Neutrophil (primary cell): ENCODE data around the gene MCF2L.

Experiments used
- H3K27ac ChIP-seq: fragments of 200-600 bp; sonication (generic); 2 replicates; pipeline ENCODE4 v1.5.1; 2016; ENCODE audit warnings: mild to moderate bottlenecking, moderate library complexity
- H3K27me3 ChIP-seq: fragments of 200-600 bp; sonication (generic); 2 replicates; pipeline ENCODE4 v1.6.0; 2016; ENCODE audit warnings: mild to moderate bottlenecking
- H3K36me3 ChIP-seq: fragments of 200-600 bp; sonication (generic); 2 replicates; pipeline ENCODE4 v1.5.1; 2017
- H3K4me1 ChIP-seq, 2 experiments: fragments of 200-600 bp in 1 of 2; sonication (generic) in 1 of 2; 1 replicate in 1 of 2; 2 replicates in 1 of 2; pipeline versions ENCODE4 v1.5.1 to v1.6.1; 2013 to 2016; ENCODE audit warnings: low read depth in 1 of 2, low read length in 1 of 2, mild to moderate bottlenecking in 1 of 2, moderate library complexity in 1 of 2; ENCODE audit not compliant: control insufficient read depth in 1 of 2, insufficient read depth in 1 of 2
- H3K4me3 ChIP-seq, 2 experiments: fragments of 200-600 bp in 1 of 2; sonication (generic) in 1 of 2; 1 replicate in 1 of 2; 2 replicates in 1 of 2; pipeline ENCODE4 v1.5.1; 2013 to 2016; ENCODE audit warnings: low read depth in 1 of 2, low read length in 1 of 2, mild to moderate bottlenecking in 1 of 2, moderate library complexity in 1 of 2
- H3K9me3 ChIP-seq: fragments of 200-600 bp; sonication (generic); 2 replicates; pipeline ENCODE4 v1.5.1; 2016
- CTCF ChIP-seq: fragments of 200-600 bp; sonication (generic); IDR thresholded peaks from 2 replicates; pipeline ENCODE4 v1.5.1; 2016; ENCODE audit warnings: antibody characterized with exemption

The MCF2L gene

GRCh38 chr13:113026391-113026910 is 57.4 kb downstream of the MCF2L start:
- no peak overlapping the region for H3K27ac ChIP-seq
- H3K4me1 ChIP-seq, result no peaks in the 10 kb centered on the region
- H3K36me3 ChIP-seq, result no peaks in the 10 kb centered on the region
- TF ChIP-seq CTCF, result no peak
- H3K27me3 ChIP-seq, result no peaks in the 10 kb centered on the region
- no peak overlapping the region for H3K4me3 ChIP-seq
- H3K9me3 ChIP-seq, result no peaks in the 10 kb centered on the region

DNA sequence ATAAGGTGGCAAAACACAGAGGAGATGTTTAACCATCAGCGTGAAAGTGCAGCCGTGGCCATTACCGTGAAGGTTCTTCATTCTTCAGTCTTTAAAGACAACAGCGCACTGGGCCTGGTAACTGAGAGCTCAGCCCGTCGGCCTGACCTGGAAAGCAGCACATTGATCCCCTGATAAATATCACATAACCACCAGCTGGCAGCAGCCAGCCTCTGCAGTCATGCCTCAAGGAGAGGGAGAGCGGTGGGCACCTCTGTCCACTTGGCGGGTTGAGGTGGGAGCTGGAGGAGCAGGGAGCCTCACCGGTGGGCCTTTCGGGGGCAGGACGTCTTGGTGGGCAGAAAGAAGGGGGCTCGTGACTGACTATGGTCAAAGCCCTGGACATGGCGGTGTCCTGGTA is 58.1 kb downstream of the MCF2L start:
- no peak overlapping the region for H3K4me3 ChIP-seq
- TF ChIP-seq CTCF, result no peak
- H3K36me3 ChIP-seq, result no peaks in the 10 kb centered on the region
- no peaks in the 10 kb centered on the region for H3K27me3 ChIP-seq
- H3K4me1 ChIP-seq, result no peaks in the 10 kb centered on the region
- no peak overlapping the region for H3K27ac ChIP-seq
- H3K9me3 ChIP-seq, result no peaks in the 10 kb centered on the region

- Histone ChIP-seq H3K9me3 (no peaks in the 10 kb centered on the region), H3K4me3 (no peak overlapping the region), H3K4me1 (no peaks in the 10 kb centered on the region), H3K36me3 (no peaks in the 10 kb centered on the region), H3K27ac (no peak overlapping the region), H3K27me3 (no peaks in the 10 kb centered on the region)
- TF ChIP-seq CTCF, result no peak
Observed at GRCh38 chr13:113027566-113027965, 58.6 kb downstream of the MCF2L start.

DNA sequence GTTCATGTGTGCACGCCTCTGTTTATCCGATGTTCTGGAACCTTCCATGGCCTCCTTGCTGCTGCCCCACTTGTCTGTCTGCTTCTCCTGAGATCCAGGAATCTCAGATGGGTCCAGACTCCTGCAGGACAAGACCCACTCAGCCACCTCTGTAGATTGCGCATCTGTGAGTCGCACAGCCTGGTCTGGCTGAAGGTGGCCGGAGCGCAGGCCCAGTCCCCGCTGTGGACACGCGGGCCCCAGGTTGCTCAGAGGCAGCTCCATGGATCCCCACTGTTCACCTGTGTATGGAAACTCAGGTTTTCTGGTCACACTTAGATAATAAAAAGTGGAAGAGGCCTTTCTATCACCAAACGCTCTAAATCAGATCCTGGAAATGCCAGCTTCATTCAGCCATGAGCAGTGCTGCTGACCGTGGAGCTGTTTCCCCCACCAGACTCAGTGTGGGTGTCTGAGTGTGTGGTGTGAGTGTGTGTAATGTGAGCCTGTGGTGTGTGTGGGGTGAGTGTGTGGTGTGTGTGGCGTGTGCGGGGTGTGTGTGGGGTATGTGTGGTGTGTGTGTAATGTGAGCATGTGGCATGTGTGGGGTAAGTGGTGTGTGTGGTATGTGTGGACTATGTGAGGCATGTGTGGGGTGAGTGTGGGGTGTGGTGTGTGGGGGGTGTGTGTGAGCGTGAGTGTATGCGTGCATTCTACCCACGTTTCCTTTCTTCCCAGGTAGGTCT is 59.5 kb downstream of the MCF2L start:
- no peak overlapping the region for H3K27ac ChIP-seq
- no peak overlapping the region for H3K4me3 ChIP-seq
- H3K36me3 ChIP-seq, result no peaks in the 10 kb centered on the region
- no peaks in the 10 kb centered on the region for H3K4me1 ChIP-seq
- H3K27me3 ChIP-seq, result no peaks in the 10 kb centered on the region
- no peaks in the 10 kb centered on the region for H3K9me3 ChIP-seq
- TF ChIP-seq CTCF, result no peak

- no peaks in the 10 kb centered on the region for H3K9me3 ChIP-seq
Observed at GRCh38 chr13:113029061-113029445, 60.0 kb downstream of the MCF2L start.

More at GRCh38 chr13:113029061-113029445, 60.0 kb downstream of the MCF2L start:
- H3K27ac ChIP-seq, result no peak overlapping the region
- no peak overlapping the region for H3K4me3 ChIP-seq
- no peak for TF ChIP-seq CTCF
- no peaks in the 10 kb centered on the region for H3K36me3 ChIP-seq
- H3K27me3 ChIP-seq, result no peaks in the 10 kb centered on the region
- H3K4me1 ChIP-seq, result no peaks in the 10 kb centered on the region
